NCI-H446 treated with DMSO at 0.1 percent for 48 hours (cell line): ENCODE measurements around the gene TTC9C.
"Not testable (repeated sequence)": the region's sequence is repeated elsewhere in the genome, so short reads cannot be mapped to it uniquely, and the experiment has no call there.

Experiments
- DNase-seq: peaks from one replicate; lab custom pipeline; 2025; lab: John Stamatoyannopoulos, UW

TTC9C gene

DNA sequence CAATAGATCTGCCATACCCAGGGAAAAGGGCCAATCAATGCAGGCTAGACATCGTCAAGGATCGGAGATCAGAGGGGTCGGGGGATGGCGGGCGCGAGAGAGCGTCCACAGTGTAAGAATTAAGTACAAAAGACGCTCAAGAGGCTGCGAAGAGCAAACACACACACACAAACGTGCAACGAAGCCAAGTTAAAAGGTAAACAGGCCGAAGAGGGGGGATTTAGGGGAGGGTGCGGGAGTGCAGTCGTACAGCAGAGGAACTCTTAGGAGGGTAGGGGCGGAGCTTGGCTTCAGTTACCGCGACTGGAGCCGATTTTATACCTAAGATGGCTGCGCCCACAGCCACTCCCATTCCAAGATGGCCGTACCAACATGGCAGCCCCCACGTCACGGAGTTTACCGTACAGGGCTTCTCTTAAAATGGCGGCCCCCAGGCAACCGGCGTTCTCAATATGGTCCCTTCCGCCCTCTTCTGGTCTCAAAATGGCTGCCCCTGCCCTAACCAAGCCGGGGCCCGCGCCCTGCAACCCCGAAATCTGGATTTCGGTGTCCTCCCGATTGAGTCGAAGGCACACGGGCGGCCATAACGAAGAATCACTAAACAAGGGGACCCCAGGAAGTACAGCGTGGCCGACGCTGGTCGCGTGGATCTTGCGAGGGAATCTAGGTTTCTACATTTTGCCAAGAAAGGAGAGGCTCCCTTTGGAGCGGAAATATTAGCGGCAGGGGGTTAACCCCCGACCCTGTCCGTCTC is 18.9 kb upstream of the TTC9C start:
- DNase-seq = no peak

DNA sequence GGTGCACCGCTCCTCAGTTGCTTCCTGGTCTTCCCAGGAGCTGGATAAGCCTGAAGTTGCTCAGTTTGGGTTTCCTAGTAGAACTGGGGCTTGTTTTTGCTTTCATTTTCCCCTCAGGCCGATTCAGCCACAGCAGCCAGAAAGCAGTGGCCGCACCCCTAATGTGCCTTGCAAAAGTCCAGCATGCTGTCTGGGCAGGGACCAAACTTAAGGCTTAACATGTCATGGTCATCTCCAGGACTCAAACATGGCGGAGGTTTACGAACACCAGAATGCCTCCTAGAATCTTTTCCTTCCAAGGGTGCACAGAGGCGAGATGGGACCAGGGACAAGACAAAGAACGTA is 18.3 kb upstream of the TTC9C start:
- DNase-seq = no peak

DNA sequence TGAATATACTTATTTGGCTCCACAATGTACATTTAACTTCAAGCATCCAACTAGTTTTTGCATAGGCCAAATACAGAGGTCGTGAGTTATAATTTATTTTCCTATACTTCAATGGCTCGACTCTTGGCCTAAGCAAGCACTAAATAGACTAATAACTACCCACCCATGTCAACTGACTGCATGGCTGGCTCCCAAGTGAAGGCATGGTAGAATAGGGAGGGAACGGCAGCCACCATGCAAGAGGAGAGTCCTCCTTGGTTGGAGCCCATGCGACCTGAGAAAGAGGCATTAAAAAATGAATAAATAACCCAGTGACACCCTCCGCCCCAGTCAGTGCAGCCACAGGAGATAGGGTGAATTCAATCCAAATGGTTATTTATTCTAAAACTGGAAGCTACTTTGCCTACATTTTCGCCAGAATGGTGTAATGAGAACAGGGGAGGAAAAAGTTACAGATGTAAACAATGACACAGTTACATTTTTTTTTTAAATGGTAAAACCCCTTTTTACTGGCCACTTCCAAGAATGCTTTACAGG is 15.9 kb upstream of the TTC9C start:
- no peak for DNase-seq

GRCh38 chr11:62712861-62713260 is 15.4 kb upstream of the TTC9C start:
- no peak for DNase-seq

- no peak for DNase-seq
Measured at GRCh38 chr11:62713343-62713742, 14.9 kb upstream of the TTC9C start.

DNA sequence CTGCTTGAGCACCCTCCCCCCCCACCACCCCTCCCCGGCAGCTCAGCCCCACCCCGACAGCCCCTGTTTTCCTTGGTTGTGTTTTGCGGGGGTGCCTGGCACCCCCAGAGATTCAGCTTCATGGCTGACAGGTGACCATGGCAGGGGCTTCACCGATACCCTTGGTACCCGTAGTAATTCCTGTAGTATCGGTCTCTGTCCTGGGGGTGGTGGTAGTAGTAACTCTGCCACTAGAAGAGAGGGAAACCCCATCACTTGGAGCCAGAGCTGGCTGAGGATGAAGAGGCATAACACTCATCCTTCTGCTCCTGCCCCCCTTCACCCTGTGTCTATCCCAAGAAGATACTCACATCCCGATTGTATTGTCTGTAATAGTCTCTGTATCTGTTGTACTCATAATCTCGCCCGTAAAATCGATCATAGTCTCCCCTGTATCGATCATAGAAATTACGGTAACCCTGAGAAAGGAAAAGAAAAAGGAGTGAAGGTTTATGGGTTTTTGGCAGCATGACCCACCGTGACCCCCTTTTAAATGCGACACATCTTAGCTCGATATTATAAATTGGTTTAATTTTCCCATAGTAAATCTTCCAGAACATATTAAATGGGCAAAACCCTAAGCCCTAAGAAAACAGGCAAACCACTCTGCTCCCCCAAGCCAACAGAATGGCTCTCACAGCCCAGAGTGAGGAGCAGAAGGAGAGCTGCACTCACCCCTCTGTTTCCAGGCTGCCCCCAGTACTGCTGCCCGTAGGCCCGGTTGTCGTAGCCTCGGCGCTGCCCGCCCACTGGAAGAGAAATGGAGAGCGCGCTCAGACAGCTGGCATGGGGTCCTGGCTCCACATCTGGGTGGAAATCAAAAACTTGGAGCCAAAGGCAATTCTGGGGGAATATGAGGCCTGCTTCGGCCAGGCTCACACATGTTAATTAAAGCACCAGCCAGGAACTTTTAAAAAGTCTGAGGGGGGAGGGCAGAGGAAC is 12.8 kb upstream of the TTC9C start:
- DNase-seq = no peak

- DNase-seq = no peak
Measured at GRCh38 chr11:62716206-62716605, 12.1 kb upstream of the TTC9C start.

GRCh38 chr11:62716816-62717215 is 11.5 kb upstream of the TTC9C start:
- no peak for DNase-seq

GRCh38 chr11:62719302-62719978 is 8.8 kb upstream of the TTC9C start:
- no peak for DNase-seq

- no peak for DNase-seq
Measured at GRCh38 chr11:62721994-62722393, 6.3 kb upstream of the TTC9C start.

DNA sequence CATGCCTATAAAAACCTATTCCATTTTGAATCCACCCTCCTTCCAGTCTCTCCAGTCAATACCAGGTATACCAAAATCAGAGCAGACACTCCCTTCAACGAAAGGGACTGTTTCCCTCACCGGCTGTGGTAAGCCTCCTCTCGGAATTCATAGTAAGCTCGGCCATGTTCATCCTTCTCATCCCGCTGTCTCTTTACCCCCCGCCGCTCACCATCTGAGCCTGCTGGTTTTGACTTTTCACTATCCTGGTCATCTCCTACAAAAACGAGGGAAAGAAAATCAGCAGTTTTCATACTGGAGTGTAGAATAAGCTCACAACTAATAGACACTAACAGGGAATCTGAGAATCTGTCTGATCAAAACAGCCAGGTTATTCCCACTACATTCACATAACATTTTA is 4.1 kb upstream of the TTC9C start:
- no peak for DNase-seq

DNA sequence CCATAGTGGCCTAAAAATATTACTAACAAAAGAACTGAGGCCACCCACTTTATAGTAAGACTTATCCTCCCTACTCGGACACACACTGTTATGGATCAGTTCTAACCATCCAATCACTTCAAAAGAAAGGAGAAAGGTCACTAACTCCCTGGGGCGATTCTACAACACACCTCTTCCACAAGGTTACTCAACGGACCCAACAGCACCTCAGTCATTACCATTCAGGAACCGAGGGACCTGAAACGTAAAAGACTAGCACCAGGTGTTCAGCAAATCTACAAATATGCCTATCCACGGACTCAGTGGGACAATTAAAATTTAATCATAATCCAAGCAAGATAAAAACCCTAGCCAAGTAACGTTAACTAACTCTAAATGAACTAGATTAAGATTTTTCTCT is 2.6 kb upstream of the TTC9C start:
- DNase-seq = no peak

DNA sequence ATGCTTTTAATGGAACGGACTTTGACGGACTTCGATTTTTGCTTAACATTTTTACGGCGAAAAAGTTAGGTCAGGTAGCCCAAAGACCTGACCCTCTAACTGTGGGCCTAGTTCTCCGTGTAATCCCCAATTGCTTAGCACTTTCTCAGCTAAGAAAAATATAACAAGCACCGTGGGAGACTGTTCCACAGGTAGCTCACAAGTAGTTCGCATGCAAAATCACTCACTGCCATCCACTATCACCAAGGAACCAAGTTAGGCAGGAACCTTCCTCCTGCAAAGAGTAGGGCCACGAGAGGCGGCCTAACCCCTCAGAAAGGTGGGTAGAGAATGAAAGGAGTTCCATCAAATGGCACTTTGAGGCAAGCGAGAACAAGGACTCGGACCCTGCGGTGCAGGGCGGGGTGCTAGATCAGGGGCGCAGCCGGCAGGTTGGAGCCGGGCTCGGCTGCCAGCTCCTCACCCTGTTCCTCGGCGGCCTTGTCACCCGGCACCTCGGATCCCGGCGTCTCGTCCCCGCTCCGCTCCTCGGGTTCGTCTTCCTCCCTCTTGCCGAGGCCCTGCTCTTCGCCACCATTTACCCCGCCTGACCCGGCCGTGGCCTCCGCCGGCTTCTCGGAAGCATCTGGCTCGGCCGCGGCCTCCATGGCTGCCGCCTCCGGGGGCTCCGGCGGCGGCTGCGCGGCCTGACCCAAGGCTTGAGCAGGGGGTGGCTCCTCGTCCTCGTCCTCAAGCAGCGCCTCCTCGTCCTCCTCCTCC is 2.0 kb upstream of the TTC9C start:
- DNase-seq = no peak

- no peak for DNase-seq
Measured at GRCh38 chr11:62726915-62727164, 1.4 kb upstream of the TTC9C start.

DNA sequence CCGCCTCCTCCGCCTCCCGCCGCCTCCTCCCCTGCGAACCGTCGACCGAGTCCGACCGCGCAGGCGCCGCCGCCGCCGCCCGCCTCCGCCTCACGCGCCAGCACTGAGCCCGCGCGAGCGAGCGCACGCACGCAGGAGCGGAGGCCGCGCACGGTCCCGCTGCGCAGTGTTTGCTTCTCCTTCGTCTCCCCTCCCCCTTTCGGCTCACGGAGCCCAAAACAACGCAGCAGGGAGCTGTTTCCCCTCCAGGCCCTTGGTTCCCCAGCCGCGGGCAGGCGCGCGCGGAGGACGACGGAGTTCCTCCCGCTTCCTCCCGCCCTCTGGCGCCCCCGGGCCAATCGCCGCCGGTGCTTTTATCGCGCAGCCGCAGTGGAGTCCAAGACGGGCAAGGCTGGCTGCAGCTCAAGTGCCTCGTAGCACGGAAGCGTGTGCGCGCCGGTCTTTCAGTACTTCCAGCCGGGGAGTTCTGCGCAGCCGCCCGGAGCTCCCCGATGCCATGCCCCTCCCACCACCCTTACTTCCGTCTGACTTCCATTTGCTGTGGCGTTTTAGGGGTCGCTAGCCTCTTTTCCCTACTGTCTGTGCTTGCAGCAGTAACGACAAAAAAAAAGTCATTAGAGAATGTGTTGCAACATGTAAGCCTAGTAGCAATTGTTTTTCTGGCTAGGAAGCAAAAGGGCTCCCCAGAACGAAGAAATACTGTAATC is 968 bp upstream of the TTC9C start, which contains the start of gene HNRNPUL2:
HNRNPUL2 (minus strand) TSS at position 293 of the 707 bp plus-strand sequence. CDS start 301 bp downstream, outside the sequence.
- DNase-seq = peak; percentile 99

- peak; percentile 98 for DNase-seq
Measured at GRCh38 chr11:62727872-62728170, 465 bp upstream of the TTC9C start.

DNA sequence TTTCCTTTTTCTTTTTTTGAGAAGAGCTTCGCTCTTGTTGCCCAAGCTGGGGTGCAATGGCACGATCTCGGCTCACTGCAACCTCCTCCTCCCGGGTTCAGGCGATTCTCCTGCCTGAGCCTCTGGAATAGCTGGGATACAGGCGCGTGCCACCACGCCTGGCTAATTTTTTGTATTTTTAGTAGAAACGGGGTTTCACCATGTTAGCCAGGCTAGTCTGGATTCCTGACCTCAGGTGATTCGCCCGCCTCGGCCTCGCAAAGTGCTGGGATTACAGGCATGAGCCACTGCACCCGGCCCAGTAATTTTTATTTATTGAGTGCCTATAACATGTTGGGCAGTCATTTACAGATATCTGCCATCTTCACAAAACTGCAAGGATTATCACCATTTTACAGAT is 1.8 kb downstream of the TTC9C start:
- not testable (repeated sequence) for DNase-seq

DNA sequence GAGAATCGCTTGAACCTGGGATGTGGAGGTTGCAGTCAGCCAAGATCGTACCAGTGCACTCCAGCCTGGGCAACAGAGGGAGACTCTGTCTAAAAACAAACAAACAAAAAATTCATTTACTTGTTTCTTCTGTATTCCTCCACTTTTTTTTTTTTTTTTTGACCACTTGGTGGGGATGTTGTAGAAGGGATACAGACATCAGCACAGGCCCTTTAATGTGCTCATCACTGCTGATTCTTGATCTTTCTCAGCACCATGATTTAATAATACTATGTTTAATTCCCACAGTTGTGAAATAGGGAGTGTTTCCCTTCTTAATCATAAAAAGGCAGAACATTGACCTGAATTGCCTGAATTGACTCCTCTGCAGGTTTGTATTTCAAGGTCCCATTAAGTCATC is 4.5 kb downstream of the TTC9C start:
- no peak for DNase-seq

- DNase-seq = no peak
Measured at GRCh38 chr11:62737196-62737595, 8.9 kb downstream of the TTC9C start.

- DNase-seq = no peak
Measured at GRCh38 chr11:62747475-62748160, 19.3 kb downstream of the TTC9C start.

GRCh38 chr11:62749931-62750330 is 21.6 kb downstream of the TTC9C start:
- not testable (repeated sequence) for DNase-seq
